IPS-18c (cell line): ENCODE measurements around the gene UTP11.

ENCODE experiments used
- H3K4me3 ChIP-seq: 2 replicates; pipeline ENCODE4 v1.7.0; 2013; ENCODE audit warnings: low read depth, mild to moderate bottlenecking, low read length, moderate library complexity; ENCODE audit not compliant: insufficient read depth
- H3K9me3 ChIP-seq: one replicate; pipeline ENCODE4 v1.6.1; 2013; ENCODE audit warnings: mild to moderate bottlenecking, low read length, moderate library complexity; ENCODE audit not compliant: control insufficient read depth, insufficient read depth

UTP11 gene

GRCh38 chr1:38074302-38074677, 61.8 kb downstream of the UTP11 start:
- Histone ChIP-seq H3K4me3 (no peak overlapping the region), H3K9me3 (no peaks in the 10 kb centered on the region)
